Spleen (tissue), 11 donors: ENCODE measurements around the gene JARID2. TPM values are rescaled to one million over a fixed set of nuclear protein-coding genes. Genes with fewer than 3 reads are reported as not detected.

Experiments used
- DNase-seq: peaks from one replicate; pipeline ENCODE4 v3.0.0-alpha.2; 2020
- H3K27ac ChIP-seq, 8 donors: fragments of 200-600 bp; sonication (generic) in 7 of 8; 1 replicate in 4 of 8; 2 replicates in 4 of 8; pipeline versions ENCODE4 v1.5.0 to v1.8.0; 2016 to 2021; ENCODE audit warnings: inconsistent platforms in 4 of 8, mild to moderate bottlenecking in 4 of 8, moderate library complexity in 1 of 8
- H3K27me3 ChIP-seq, 7 donors: fragments of 200-600 bp; sonication (generic) in 6 of 7; replicated peaks in 1 of 7; 1 replicate in 4 of 7; 2 replicates in 3 of 7; pipeline versions ENCODE4 v1.5.0 to v1.8.0; 2016 to 2021; ENCODE audit warnings: inconsistent platforms in 3 of 7, mild to moderate bottlenecking in 1 of 7
- H3K36me3 ChIP-seq, 6 donors: fragments of 200-600 bp; sonication (generic) in 5 of 6; 1 replicate in 4 of 6; 2 replicates in 2 of 6; pipeline versions ENCODE4 v1.5.0 to v1.8.0; 2016 to 2021; ENCODE audit warnings: inconsistent platforms in 2 of 6
- H3K4me1 ChIP-seq, 6 donors: fragments of 200-600 bp; sonication (generic) in 5 of 6; 1 replicate in 3 of 6; 2 replicates in 3 of 6; pipeline versions ENCODE4 v1.5.0 to v1.8.0; 2016 to 2021; ENCODE audit warnings: inconsistent platforms in 3 of 6
- H3K4me3 ChIP-seq, 8 donors: fragments of 200-600 bp; sonication (generic) in 7 of 8; 1 replicate in 4 of 8; 2 replicates in 4 of 8; pipeline versions ENCODE4 v1.5.0 to v1.8.0; 2016 to 2021; ENCODE audit warnings: inconsistent platforms in 4 of 8, mild to moderate bottlenecking in 4 of 8, moderate library complexity in 2 of 8
- H3K9me3 ChIP-seq, 8 donors: fragments of 200-600 bp; sonication (generic) in 7 of 8; 1 replicate in 4 of 8; 2 replicates in 4 of 8; pipeline versions ENCODE4 v1.5.0 to v1.8.0; 2016 to 2021; ENCODE audit warnings: inconsistent platforms in 4 of 8
- CTCF ChIP-seq, 11 experiments: fragments of 200-600 bp in 7 of 11; fragments of 450-650 bp in 4 of 11; sonication (generic) in 4 of 11; IDR thresholded peaks in 8 of 11; conservative IDR thresholded peaks in 3 of 11; 1 replicate in 7 of 11; 2 replicates in 4 of 11; pipeline versions ENCODE4 v1.4.0 to v1.8.0; 2016 to 2021; ENCODE audit warnings: antibody characterized with exemption in 11 of 11, inconsistent platforms in 4 of 11, mild to moderate bottlenecking in 1 of 11
- POLR2A ChIP-seq, 3 donors: fragments of 450-650 bp; IDR thresholded peaks; one replicate each; pipeline ENCODE4 v1.5.1; 2017; ENCODE audit warnings: antibody characterized with exemption in 3 of 3, mild to moderate bottlenecking in 1 of 3
- POLR2AphosphoS5 ChIP-seq, 3 donors: sonication (generic); formaldehyde crosslinking; IDR thresholded peaks; one replicate each; pipeline ENCODE4 v1.5.1; 2017; ENCODE audit warnings: antibody characterized with exemption in 3 of 3
- WGBS, 5 donors: extraction: QIAGEN DNeasy Blood & Tissue Kit in 3 of 5; methylation state at CpG; one replicate each; pipeline versions ENCODE4 v1.1.5 to v1.1.7; 2013 to 2018; 5-methylcytosine and 5-hydroxymethylcytosine counted together
- intact Hi-C: fragments of 100-400 bp; cut with DNase I; formaldehyde crosslinking; loops from one replicate; pipeline ENCODE4 v1.15.0; 2023; ENCODE audit warnings: low total_unique reads
- polyA plus RNA-seq, 3 donors: library from polyadenylated mRNA; stranded (reverse); fragments of 200-250 nt; gene quantifications; one replicate each; pipeline ENCODE4 v1.2.1, GENCODE V29; 2013
- total RNA-seq, 7 donors: library from RNA; depleted of rRNA in 3 of 7; stranded (reverse); fragments of >200 nt in 3 of 7; fragmentation: NEBNext Ultra II Directional in 4 of 7; extraction: Animal tissue kit (Norgen Biotek cat#: 25700) in 4 of 7; gene quantifications; one replicate each; pipeline versions ENCODE4 v1.1.0 to v1.2.1, GENCODE V29; 2016 to 2021
- donor health status: healthy with polysubstance abuse.
- donor health status: DM: no; HTN: no; CAD: no; lungs with moderate emphysema.
- donor health status: DM: no; HTN: no; CAD: no.
- donor health status: Bipolar disorder and iron deficiency.
- donor health status: healthy.
- donor health status: DM: no; HTN: no; CAD: no.
- donor health status: DM: yes; HTN: yes; CAD: no.

Gene JARID2
- total and polyA plus RNA-seq, 10 donors: 4.4 to 27.1 (median 20.6) TPM

DNA sequence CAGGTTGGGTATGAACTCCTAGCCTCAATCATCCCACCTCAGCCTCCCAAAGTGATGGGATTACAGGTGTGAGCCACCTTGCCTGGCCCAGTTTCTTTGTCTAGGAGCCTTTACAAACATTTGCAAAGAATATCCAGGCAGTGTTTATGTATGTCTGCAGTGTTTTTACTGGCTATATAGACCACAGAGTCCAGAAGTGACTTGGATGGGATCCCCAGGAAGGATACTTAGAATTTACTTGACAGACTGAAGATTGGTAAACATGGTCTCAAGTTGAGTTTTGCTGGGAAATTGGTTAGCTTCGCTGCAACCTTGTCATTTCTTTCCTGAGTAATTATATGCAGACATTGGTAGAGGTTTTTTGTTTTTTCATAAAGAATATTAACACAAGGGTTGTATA, 23.8 kb downstream of the JARID2 start:
- DNase-seq: no peak
- intact Hi-C loops: no loop called here
- Histone ChIP-seq H3K4me3 (no peak overlapping the region), H3K27ac (peak overlapping the region in 2 of 8 donors; percentile 65 to 74), H3K36me3 (peaks cover 0 to 9% (median 0%) of the 10 kb centered on the region in 6 donors), H3K4me1 (peaks cover 45 to 96% (median 74%) of the 10 kb centered on the region in 6 donors), H3K9me3 (no peaks in the 10 kb centered on the region), H3K27me3 (no peaks in the 10 kb centered on the region)
- 75 to 94% (median 80%) methylated on average over 1 of the region's 1 CpG for WGBS, 5 donors
- TF ChIP-seq POLR2A (IDR thresholded peaks at IDR 0.05) (no peak), CTCF (IDR thresholded peaks at IDR 0.05 in 8 of 11, conservative IDR thresholded peaks at IDR 0.05 in 3 of 11) (no peak), POLR2AphosphoS5 (IDR thresholded peaks at IDR 0.05) (no peak)

- H3K27ac ChIP-seq: no peak overlapping the region
- intact Hi-C loops: no loop called here
- H3K27me3 ChIP-seq: no peaks in the 10 kb centered on the region
- H3K36me3 ChIP-seq: peaks cover 0 to 9% (median 0%) of the 10 kb centered on the region in 6 donors
- 90 to 97% (median 94%) methylated on average over 2 of the region's 2 CpGs for WGBS, 5 donors
- no peaks in the 10 kb centered on the region for H3K9me3 ChIP-seq
- TF ChIP-seq CTCF (IDR thresholded peaks at IDR 0.05 in 8 of 11, conservative IDR thresholded peaks at IDR 0.05 in 3 of 11) (no peak), POLR2A (IDR thresholded peaks at IDR 0.05) (no peak), POLR2AphosphoS5 (IDR thresholded peaks at IDR 0.05) (no peak)
- no peak for DNase-seq
- peaks cover 37 to 96% (median 73%) of the 10 kb centered on the region in 6 donors for H3K4me1 ChIP-seq
- H3K4me3 ChIP-seq: no peak overlapping the region
Measured at GRCh38 chr6:15270402-15270801, 24.5 kb downstream of the JARID2 start.

DNA sequence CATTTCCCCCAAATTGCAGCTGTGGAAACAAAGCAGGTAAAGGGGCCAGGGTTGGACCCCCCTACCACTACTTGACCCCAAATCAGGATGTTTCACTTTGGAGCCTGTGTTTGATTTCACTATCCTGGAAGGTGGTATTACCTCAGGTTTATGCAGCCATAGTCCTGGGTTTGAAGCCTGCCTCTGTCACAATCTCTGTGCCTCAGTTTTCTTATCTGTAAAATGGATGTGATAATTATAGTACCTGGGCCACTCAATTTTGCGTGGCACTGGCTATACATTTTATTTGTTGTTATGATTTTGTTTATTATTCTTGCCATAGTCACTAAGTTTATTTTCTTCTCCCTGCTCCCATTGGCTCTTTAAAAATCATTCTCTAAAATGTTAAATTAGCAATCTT, 26.7 kb downstream of the JARID2 start:
- intact Hi-C loops: no loop called here
- no peaks in the 10 kb centered on the region for H3K9me3 ChIP-seq
- peaks cover 0 to 9% (median 0%) of the 10 kb centered on the region in 6 donors for H3K36me3 ChIP-seq
- DNase-seq: no peak
- no peaks in the 10 kb centered on the region for H3K27me3 ChIP-seq
- H3K27ac ChIP-seq: no peak overlapping the region
- H3K4me3 ChIP-seq: no peak overlapping the region
- peaks cover 24 to 96% (median 67%) of the 10 kb centered on the region in 6 donors for H3K4me1 ChIP-seq
- TF ChIP-seq POLR2A (IDR thresholded peaks at IDR 0.05) (no peak), CTCF (IDR thresholded peaks at IDR 0.05 in 8 of 11, conservative IDR thresholded peaks at IDR 0.05 in 3 of 11) (no peak), POLR2AphosphoS5 (IDR thresholded peaks at IDR 0.05) (no peak)
- 85 to 93% (median 91%) methylated on average over 1 of the region's 1 CpG for WGBS, 5 donors

DNA sequence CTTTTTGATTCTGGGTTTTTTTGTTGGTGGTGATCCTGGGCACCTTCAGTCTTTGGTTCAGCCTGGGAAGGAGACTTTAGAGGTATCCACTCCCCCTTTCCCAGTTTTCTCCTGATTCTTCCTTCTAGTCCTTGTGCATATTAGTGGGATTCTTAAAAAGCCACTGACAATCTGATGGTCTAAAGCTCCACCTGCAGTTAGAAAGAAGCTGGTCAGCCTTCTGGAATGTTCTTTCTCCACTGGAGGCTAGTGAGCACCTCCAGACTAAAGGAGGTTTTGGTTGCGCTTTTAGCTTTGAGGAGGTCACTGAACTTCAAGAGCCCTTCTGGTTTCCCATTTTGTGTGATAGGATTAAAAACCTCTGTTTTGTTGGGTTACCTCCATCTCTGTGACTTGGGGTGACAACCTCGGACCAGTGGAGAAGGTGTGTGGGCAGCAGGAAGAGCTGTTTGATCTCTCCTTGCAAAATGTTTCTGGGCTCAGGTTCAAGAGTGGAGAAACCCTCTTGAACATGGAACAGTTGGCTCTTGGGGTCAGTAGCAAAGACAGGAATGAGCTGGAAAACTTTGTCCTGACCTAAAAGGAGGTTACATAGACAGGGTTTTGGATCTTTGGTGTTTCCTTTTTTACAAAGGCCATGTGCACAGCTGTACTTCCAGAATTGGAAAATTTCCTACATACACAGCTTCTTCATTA, 29.0 kb downstream of the JARID2 start:
- H3K27ac ChIP-seq: peak overlapping the region in 1 of 8 donors; percentile 18
- no peak overlapping the region for H3K4me3 ChIP-seq
- 68 to 86% (median 77%) methylated on average over 2 of the region's 2 CpGs for WGBS, 5 donors
- no peak for DNase-seq
- intact Hi-C loops: no loop called here
- TF ChIP-seq CTCF (IDR thresholded peaks at IDR 0.05 in 8 of 11, conservative IDR thresholded peaks at IDR 0.05 in 3 of 11) (no peak), POLR2A (IDR thresholded peaks at IDR 0.05) (no peak), POLR2AphosphoS5 (IDR thresholded peaks at IDR 0.05) (no peak)
- peaks cover 0 to 9% (median 0%) of the 10 kb centered on the region in 6 donors for H3K36me3 ChIP-seq
- H3K4me1 ChIP-seq: peaks cover 5 to 96% (median 60%) of the 10 kb centered on the region in 6 donors
- H3K27me3 ChIP-seq: no peaks in the 10 kb centered on the region
- no peaks in the 10 kb centered on the region for H3K9me3 ChIP-seq
